ENCODE data around the gene LRRC36. TPM values are rescaled to one million over a fixed set of nuclear protein-coding genes. Genes with fewer than 3 reads are reported as not detected.
A peak's percentile ranks its signal among the peaks of the same experiment; 100 is the strongest.

Gene LRRC36
- total RNA-seq, 1 donor from 2014 or later = not detected

DNA sequence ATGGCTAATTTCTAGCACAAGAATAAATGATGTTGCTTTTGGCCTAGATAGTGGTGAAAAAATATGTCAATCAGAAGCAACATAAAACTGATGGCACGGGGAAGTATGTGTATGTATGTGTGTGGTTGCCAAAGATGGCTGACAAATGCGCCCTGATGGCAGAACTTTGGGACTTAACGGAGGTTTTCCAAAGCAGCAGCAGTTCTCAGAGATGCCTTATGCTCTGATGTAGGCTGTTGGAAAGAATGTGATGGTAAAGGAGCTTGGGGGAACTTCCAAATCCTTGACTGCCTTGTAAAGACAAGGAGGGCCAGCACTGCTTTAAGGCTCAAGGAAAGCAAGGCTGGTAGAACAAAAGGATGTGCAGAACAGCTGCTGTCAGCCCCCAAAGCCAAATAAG, 16.1 kb upstream of the LRRC36 start:
- TF ChIP-seq, protein P1, sequence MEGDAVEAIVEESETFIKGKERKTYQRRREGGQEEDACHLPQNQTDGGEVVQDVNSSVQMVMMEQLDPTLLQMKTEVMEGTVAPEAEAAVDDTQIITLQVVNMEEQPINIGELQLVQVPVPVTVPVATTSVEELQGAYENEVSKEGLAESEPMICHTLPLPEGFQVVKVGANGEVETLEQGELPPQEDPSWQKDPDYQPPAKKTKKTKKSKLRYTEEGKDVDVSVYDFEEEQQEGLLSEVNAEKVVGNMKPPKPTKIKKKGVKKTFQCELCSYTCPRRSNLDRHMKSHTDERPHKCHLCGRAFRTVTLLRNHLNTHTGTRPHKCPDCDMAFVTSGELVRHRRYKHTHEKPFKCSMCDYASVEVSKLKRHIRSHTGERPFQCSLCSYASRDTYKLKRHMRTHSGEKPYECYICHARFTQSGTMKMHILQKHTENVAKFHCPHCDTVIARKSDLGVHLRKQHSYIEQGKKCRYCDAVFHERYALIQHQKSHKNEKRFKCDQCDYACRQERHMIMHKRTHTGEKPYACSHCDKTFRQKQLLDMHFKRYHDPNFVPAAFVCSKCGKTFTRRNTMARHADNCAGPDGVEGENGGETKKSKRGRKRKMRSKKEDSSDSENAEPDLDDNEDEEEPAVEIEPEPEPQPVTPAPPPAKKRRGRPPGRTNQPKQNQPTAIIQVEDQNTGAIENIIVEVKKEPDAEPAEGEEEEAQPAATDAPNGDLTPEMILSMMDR (IDR thresholded peaks at IDR 0.05; ENCODE audit: insufficient read depth, low read length, severe bottlenecking) = no peak
- DNase-seq (ENCODE audit: low read depth) = no peak
- H3K4me3 ChIP-seq (ENCODE audit: low read depth, low read length) = no peak overlapping the region
- no peaks in the 10 kb centered on the region for H3K36me3 ChIP-seq (ENCODE audit: control insufficient read depth, insufficient read depth, low read length)
- no peaks in the 10 kb centered on the region for H3K27me3 ChIP-seq (ENCODE audit: control insufficient read depth, insufficient read depth, low read length)
- FAIRE-seq = no peak

DNA sequence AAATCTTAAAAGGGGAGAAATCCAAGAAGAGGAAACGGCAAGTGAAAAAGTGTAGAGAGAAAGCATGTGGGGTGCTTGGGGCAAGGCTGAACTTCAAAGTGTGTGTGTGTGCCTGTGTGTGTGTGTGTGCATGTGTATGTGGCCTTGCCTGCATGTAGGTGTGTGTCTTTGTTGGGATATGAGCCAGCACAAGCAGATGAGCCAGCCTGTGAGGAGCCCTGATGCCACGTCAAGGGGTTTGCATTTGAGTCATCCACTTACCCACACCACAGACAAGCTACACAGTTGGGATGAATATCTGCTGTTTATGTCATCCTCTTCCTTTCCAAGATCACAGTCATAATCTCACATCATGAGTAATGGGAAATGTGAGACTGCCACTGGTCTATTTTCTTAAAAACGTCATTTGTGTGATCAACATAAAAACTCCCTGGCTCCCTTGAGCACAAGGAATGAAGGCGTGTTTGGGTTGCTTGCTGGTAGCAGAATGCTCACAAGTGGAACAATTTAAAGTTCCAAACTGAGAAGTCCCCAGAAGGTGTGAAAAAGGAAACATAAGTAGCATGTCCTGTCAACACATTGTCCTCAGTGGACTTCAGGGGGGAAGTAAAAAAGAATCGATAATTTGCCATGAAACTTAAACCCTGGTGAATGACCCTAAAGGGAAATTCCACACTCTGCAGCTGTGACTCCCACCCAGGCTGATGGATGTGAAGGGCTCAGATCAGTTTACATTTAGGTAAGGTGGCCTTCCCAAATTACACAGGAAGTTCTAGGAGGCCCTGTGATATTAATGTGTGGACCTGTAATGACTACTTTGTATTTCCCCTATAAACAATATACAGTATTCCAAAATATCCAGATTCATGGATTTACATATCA, 14.8 kb upstream of the LRRC36 start:
- no peaks in the 10 kb centered on the region for H3K27me3 ChIP-seq (ENCODE audit: control insufficient read depth, insufficient read depth, low read length)
- H3K36me3 ChIP-seq (ENCODE audit: control insufficient read depth, insufficient read depth, low read length) = no peaks in the 10 kb centered on the region
- TF ChIP-seq, protein P1 (IDR thresholded peaks at IDR 0.05; ENCODE audit: insufficient read depth, low read length, severe bottlenecking) = no peak
- peak; percentile 100 for DNase-seq (ENCODE audit: low read depth)
- FAIRE-seq = peak; percentile 92
- H3K4me3 ChIP-seq (ENCODE audit: low read depth, low read length) = no peak overlapping the region

GRCh38 chr16:67312719-67313118, 13.9 kb upstream of the LRRC36 start:
- TF ChIP-seq, protein P1 (IDR thresholded peaks at IDR 0.05; ENCODE audit: insufficient read depth, low read length, severe bottlenecking) = no peak
- FAIRE-seq = no peak
- no peak for DNase-seq (ENCODE audit: low read depth)
- Histone ChIP-seq H3K36me3 (ENCODE audit: control insufficient read depth, insufficient read depth, low read length) (no peaks in the 10 kb centered on the region), H3K4me3 (ENCODE audit: low read depth, low read length) (no peak overlapping the region), H3K27me3 (ENCODE audit: control insufficient read depth, insufficient read depth, low read length) (no peaks in the 10 kb centered on the region)

DNA sequence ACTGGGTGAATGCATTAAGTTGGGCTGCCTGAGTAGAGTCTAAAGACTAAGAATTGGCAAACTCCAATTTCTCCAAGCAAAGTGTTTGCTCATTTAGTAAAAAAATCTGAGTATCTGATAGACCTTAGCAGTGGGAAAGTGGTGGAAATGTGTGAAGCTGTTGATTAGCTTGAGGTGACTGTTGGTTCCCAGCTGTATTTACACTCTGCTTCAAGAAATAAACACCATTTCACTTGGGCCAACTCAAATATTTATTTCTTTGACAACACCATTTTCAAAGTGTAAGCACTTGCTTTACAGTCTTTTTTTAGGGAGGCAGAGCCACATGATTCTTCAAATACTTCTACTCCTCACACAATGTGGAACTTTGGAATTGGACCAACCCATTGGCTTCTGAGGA, 8.8 kb upstream of the LRRC36 start:
- TF ChIP-seq, protein P1 (IDR thresholded peaks at IDR 0.05; ENCODE audit: insufficient read depth, low read length, severe bottlenecking) = no peak
- H3K27me3 ChIP-seq (ENCODE audit: control insufficient read depth, insufficient read depth, low read length) = peaks cover 3% of the 10 kb centered on the region
- H3K36me3 ChIP-seq (ENCODE audit: control insufficient read depth, insufficient read depth, low read length) = no peaks in the 10 kb centered on the region
- FAIRE-seq (no peak), DNase-seq (ENCODE audit: low read depth) (no peak)
- no peak overlapping the region for H3K4me3 ChIP-seq (ENCODE audit: low read depth, low read length)

DNA sequence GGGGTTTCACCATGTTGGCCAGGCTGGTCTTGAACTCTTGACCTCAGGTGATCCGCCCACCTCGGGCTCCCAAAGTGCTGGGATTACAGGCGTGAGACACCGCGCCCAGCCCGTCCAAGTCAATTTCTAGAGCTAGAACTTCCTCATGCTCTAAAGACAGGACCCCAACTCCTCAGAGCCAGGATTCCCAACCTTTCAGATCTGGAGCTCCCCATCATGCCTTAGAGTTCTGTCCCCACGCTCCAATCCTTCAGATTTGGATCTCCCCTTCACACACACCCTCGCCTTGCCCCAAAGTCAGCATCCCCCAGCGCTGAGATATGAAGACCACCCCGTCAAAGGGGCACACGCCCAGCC, 522 bp upstream of the LRRC36 start:
- DNase-seq (ENCODE audit: low read depth) (no peak), FAIRE-seq (no peak)
- Histone ChIP-seq H3K27me3 (ENCODE audit: control insufficient read depth, insufficient read depth, low read length) (peaks cover 6% of the 10 kb centered on the region), H3K4me3 (ENCODE audit: low read depth, low read length) (no peak overlapping the region), H3K36me3 (ENCODE audit: control insufficient read depth, insufficient read depth, low read length) (no peaks in the 10 kb centered on the region)
- TF ChIP-seq, protein P1 (IDR thresholded peaks at IDR 0.05; ENCODE audit: insufficient read depth, low read length, severe bottlenecking) = no peak

DNA sequence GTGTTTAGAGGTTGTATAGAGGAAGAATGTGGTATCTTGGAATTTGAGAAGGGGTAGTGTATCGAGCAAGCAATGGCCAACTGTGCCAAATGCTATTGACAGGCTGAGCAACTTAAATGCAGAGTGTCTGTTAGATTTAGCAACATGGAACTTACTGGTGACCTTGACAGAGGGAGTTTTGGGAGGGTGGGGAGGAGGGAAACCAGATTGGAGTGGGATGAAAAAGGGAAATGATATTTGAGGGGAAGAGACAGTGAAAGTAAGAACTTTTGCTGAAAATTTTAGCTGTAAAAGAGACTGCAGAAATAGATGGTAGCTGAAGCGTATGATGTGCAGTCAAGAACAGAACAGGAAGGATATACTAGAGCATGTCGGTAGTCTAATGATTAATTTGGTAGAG, 1.1 kb downstream of the LRRC36 start:
- no peak overlapping the region for H3K4me3 ChIP-seq (ENCODE audit: low read depth, low read length)
- peaks cover 6% of the 10 kb centered on the region for H3K27me3 ChIP-seq (ENCODE audit: control insufficient read depth, insufficient read depth, low read length)
- TF ChIP-seq, protein P1 (IDR thresholded peaks at IDR 0.05; ENCODE audit: insufficient read depth, low read length, severe bottlenecking) = no peak
- FAIRE-seq (no peak), DNase-seq (ENCODE audit: low read depth) (no peak)
- no peaks in the 10 kb centered on the region for H3K36me3 ChIP-seq (ENCODE audit: control insufficient read depth, insufficient read depth, low read length)
